Stimulated activated CD4-positive, alpha-beta T cell treated with anti-CD3 and anti-CD28 coated beads, Interleukin-12 subunit alpha, Interleukin-12 subunit beta, amount 100 ng/mL, for 48 hours (primary cell): Measurements from ENCODE around the gene GALNT18.

Experiments
- DNase-seq, 3 donors: peaks; one replicate each; pipeline ENCODE4 v3.0.0-alpha.2; 2020; ENCODE audit warnings: low read depth in 2 of 3, low spot score in 1 of 3

The GALNT18 gene

DNA sequence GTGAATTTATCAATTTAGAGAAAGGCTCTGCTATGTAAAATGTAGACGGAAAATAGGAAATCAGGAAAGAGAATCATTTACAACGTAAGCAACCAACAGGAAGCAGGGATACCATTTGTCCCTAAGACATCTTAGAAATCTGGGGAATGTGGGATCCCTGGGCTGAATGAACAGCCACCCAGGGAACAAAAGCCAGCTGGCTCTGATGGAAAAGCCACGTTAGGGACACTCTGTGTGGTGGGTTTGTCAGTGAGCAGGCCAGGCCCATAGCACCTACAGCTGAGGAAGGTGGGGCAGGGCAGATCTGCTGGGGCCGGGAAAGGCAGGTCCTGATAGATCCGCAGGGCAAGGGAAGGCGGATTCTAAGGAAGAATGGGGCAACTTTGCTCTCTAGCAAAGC is 181.7 kb downstream of the GALNT18 start:
- no peak for DNase-seq

DNA sequence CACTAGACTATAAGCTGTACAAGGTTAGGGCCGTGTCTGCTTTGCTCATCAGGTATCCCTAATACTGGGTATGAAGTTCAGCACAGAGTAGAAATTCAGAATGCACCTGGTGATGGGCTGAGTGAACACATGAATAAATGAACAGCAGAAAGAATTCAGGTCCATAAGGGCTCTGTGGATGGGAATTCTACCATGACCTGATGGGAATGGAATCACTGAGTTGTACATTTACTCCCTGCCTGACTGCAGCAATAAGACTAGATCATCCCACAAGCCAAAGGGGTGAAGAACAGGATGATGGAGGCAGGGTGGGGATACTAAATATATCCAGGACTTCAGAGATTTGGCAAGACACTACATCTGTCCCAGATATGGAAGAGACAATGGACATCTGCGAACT is 182.2 kb downstream of the GALNT18 start:
- no peak for DNase-seq

DNA sequence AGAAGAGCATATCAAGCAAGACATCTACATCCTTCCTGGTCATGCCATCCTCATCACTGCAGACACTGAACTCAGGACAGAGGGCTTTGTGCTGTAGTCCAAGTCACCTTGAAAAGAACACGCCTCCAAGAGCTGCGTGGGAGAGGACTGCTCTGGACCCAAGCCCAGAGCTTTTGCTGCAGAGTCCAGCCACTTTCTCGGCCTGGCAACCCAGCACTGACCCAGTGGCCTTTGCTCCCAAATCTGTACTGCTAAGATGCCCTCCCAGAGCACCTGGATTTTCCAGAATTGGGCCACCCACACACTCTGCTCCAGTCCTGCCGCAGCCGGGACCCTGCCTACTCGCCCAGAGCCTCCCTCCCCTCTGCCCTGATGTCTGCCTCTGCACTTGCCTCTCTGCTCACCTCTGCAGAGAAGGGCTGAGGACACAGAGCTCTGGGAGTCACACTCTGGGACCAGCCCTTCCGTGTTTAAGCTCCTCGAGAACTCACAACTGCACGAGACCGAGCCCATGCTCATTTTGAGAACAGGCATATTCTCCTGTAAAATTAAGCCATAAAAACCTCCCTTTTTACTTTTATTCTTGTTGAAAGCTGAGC is 185.0 kb downstream of the GALNT18 start:
- no peak for DNase-seq

DNA sequence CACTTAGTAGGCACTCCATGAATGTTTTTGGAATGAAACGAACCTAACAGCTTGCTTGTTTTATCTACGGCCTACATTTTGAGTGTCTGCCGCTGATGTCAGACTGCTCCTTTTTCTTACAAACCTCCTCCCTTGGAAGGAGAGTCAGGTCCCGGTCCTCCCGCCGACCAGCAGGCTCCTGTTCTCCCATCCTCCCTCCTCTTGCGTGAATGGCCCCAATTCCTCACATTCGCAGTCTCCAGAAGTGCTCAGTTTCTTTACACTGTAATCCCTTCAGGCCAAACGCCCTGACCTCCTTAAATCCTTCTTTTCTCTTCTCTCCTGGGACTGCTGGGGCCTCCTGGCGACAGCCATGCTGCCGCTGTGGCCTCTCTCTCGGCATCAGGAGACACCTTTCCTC is 186.2 kb downstream of the GALNT18 start:
- DNase-seq, result no peak

DNA sequence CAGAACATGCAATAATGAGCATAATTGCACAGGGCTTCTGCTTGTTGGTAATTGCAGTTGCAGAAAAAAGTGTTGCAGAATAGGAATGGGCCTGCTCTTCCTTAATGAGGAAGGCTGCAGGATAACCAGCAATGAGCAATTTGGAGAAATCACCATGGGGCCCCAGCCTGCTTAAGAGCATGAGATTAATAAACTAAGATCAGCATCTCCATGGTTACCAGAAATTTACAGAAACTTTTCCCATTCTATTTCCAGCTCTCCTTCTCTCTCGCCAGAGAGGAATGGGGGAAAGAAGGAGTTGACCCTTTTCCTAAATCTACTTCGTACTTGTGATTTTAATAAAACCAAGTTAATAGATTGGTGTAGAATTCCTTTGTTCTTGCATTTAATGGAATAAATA is 187.8 kb downstream of the GALNT18 start:
- DNase-seq, result no peak

DNA sequence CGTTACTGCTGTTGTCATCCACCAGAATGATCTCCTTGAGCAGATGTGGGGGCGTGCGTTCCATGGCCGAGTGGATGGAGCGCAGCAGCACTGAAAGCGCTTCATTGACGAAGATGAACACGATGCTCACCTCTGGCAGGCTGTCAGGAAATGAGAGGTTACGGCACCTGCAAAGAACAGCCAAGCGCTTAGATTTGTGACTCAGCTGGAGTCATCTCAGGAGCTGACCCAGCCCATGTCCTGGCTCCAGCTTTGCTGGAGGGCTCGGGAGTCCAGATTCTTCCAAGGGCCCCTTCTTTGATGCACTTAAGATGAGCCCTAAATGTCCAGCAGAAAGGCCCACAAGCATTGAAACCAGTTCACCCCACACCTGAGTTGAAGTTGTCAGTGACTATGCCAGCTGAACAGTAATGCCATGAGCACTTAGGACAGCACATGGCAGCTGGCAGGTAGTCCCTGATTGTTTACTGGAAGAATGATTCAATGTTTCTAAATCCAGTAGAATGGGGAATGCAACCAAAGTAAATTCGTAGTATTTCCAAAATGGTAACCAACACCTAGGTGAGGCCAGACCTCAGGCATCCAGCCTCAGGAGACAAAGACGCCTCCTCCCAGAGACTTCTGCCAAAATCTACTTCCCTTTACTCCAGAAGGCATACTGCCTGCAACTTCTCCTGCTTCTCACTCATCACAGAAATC is 189.0 kb downstream of the GALNT18 start:
- no peak for DNase-seq

DNA sequence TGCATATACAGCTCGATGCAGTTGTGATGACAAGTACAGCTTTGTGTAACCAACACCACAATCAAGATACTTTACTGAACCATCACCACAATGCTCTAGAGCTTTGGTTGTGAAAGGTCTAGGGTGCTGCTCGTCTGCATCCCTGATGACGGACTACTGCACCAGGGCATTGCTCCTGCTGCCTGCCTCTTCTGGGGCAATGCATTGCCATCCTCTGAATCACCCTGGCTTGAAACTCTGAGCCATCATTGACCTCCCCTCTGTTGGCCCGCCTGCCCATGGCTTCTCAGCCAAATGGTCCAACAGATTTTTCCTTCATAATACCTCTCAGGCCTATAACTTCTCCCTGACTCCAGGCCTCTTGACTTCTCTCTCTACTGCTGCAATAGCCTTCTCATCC is 191.4 kb downstream of the GALNT18 start:
- DNase-seq, result no peak

DNA sequence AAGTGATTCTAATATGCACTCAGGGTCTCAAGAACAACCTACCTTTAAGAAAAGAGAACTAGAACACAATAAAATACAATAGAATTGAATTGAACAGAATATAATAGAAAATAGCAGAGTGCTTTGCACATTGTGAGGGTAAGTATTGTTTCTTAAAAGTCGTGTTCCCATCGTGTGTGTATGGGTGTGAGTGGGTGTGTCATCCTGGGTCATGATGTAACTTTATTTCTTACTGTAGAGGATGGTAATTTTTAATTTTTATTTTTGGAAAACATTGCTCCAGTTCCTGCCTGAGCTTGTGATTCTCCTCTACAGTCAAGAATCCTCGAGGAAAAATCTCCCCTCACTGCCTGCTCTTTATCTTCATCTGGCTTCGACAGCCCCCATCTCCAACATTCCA is 193.1 kb downstream of the GALNT18 start:
- no peak for DNase-seq

DNA sequence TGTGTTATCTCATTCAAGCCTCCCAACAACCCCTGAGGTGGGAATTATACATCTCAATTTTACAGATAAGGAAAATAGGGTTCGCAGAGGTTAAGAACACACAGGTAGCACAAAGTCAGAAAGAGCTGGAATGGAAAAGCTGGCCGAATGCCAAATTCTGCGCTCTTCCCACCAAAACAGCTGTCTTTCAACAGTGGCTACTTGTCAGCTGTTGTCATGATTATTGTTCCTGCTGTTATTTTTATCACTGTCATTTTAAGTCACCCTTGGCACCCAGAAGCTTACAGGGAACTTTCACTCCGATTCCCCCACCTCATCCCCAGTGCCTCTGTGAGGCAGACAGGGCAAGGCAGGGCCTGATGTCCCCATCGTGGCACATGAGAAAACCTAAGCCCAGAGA is 194.3 kb downstream of the GALNT18 start:
- DNase-seq, result no peak

DNA sequence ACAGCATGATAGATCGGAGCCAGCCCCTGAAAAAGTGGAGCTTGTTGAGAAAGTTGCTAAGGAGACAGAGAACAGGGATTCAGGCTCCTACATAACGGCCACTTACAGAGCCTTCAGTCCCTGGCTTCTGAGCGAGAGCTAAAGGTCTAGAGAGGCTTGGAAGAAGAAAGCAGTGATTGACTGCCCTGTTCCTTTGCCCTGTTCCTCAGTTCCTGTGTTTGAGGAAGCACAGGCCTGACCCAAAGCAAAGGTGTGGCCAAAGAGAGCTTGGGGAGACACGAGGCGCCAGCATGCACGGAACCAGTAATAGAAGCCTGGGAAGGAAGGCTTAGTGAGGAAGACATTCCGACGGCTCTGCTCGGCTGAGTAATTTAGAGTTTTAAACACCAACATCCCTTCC is 194.7 kb downstream of the GALNT18 start:
- no peak for DNase-seq

DNA sequence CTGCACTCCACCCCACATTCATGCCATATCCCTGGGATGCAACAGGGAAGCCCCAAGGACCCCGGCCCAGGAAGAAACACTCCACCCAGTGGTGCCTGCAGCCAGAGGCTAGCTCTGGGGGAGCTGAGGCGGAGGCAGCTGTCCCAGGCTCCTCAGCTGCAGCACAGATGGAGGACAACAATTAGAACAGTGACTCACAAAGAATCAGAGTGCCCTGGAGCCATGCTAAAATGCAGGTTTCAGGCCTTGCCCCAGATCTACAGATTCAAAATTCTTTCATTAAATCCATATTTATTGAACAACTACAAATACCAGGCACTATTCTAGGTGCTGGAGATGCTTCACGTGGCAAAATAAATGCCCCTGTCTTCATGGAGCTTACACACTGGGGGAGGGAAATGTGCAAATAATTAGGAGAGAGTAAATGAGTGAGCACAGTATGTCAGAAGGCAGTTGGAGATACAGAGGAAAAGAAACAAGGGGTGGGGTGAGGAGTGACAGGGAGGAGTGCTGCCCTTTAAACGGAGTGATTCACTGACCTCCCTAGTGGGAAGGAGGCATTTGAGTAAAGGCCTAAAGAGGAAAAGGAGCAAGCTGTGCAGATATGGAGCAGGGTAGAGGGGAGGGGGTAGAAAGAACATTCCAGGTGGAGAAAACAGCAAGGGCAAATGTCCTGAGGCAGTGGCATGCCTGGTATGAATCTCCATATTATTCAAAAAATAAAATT is 195.4 kb downstream of the GALNT18 start:
- DNase-seq, result no peak

DNA sequence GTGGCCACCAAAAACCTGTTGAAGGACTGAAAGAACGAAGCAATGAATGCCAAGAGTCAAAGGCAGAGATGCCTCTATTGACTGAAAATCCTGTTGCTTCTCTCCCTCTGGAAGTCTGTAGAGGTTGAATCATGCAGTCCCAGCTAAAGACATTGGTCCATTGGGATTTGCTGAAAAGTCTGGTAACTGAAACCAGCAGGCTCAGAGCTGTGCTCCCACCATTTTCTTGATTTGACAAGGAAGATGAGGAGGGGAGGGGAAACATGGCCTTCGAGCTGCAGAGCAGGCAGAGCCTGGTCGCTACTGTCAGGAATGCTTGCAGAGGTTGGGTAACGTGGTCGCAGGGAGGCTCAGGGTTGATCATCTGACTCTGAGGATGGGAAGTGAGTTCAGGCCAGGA is 196.0 kb downstream of the GALNT18 start:
- no peak for DNase-seq

DNA sequence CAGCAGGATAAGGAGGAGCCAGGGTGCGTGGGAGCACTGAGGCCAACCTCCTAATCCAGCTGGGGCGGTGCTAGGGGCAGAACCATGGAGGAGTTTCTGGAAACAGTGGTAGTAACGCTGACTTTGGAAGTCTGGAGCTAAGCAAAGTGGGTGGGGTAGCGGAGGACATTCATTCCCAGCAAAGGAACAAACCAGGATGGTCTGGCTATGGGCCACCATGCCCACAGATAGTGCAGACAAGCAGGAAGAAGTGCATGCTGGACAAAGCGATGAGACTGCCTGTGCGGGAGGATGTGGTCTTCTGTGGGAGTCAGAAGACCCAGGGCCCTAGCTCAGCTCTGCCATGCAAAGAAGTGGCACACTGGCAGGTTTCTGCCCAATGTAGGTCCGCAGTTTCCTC is 197.1 kb downstream of the GALNT18 start:
- DNase-seq, result no peak

DNA sequence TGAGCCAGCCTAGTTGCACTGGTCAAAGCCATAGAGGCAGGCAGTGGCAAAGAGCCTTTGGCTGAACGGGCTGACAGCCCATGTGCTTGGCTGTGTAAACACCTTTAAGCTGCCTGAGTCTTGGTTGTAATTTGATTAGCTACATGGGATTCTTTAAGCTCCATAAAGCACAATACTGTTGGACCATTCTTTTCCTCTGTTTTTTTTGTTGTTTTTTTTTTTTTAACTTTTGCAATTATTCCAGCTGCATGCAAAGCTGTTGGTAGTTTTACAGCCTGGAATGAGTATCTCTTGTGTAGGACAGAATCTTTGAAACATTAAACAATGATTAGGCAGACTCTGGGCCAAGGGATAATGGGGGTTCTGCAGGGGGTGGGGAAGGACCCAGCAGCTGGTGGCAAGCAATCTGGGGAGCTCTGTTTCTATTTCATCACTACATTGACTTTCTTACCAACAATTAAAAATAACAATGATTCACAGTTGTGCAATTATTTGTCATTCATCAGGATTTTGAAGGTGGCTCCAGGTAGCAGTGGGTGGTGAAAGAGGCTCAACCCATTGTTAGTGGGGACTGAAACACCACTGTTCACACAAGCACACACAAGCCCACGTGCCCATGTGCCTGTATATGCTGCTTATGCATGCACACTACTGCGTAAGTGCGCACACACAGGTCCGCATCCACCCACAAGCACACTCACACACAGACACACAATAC is 199.2 kb downstream of the GALNT18 start:
- DNase-seq, result no peak

DNA sequence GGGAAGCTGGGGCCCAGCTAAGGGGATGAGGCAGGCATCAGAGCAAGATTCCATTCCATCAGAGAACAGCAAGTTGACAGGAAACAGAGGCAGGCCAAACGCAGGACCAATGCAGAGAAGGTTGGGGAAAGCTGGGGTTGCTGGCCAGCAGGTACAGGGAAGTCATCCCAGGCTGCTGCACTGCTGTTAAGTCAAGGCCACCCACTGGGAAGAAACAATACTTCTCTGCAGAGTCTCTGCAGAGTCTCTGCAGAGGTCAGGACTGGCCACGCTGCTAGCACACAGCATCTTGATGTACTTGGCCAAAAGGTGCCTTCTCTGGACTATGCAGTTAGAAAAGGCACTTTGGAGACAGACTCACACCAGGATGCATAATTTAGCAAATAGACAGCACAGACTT is 200.3 kb downstream of the GALNT18 start:
- DNase-seq, result no peak

DNA sequence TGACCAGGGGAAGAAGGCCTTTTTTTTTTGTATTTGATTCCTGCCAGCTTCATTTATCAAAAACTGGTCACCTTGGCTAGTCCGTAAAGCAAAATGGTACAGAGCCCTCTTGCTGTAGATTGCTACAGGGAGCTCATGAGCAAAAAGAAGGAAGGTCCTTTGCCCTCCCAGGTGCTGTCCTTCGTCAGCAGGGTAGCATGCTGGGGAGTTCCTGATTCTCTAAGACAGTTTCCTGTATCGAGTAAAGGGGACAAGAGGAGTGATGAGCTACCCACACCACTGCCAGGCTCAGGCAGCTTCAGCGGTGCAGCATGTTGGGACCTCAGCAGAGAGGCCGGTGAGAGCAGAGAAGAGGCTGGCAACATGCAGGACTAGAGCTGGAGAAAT is 200.9 kb downstream of the GALNT18 start:
- no peak for DNase-seq

DNA sequence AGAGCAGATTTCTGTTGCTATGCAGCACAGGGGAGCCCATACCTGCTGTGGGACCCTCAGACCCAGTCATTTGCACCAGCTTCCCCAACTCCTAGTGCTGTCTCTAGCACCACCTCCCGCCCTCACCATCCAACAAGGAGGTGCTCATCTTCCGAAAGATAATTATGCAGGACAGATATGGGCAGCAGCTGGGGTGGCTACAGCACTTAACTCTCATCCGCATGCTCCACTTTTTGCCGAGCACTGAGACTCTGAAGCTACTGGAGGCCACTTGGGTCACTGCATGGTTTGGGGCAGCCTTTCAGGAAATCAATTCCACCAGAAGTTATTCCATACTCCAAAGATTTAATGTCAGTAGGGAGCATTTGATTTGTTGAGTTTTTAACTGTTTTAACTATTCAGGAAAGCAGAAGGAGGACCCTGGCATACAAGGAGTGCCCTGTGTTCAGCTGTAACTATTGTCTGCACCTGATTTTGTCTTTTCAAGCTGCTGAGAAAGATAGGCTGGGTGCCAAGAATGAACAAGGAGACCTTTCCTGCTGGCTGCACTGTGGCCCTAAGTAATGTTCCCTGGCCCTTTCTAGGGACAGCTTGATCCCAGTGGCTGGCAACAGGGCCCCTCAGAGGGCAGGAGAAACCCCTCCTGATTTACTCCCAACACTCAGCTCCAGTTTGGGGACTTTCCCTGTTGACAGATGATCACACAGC is 201.5 kb downstream of the GALNT18 start:
- DNase-seq, result no peak

DNA sequence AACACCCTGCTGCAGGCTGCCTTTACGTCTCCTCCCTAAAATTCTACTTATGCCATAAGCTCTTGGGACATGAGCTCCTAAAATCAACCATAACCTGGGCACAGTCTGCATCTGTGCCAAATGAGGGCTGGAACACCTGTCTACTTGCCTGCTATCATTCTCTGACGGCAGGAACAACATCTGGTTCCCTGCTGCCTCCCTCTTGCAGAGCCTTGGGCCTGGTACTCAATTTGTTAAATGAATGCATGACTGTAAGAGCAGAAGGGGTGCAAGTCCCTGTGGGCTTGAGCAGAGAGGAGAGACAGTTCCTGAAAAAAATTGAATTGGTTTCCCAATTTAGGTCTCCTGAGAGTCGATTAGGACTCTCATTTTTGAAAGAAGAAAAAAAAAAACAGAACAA is 202.1 kb downstream of the GALNT18 start:
- no peak for DNase-seq

DNA sequence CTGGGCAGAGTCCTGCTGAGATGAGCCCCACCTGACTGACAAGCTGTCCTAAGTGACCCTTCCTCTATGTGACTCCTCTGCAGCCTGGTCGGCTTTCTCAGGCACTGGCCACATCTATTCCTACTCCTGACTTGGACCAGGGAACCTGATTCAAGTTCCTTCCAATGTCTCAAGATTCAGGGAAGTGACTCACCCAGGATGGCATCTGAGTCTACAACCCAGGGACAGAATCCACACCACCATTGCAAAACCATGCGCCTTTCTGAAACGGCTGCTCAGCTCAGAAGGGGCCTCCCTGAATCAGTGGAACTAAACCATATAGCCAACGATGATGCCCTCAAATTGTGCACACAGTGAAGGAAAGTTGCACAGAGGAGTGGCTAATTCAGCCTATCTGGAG is 204.9 kb downstream of the GALNT18 start:
- no peak for DNase-seq

DNA sequence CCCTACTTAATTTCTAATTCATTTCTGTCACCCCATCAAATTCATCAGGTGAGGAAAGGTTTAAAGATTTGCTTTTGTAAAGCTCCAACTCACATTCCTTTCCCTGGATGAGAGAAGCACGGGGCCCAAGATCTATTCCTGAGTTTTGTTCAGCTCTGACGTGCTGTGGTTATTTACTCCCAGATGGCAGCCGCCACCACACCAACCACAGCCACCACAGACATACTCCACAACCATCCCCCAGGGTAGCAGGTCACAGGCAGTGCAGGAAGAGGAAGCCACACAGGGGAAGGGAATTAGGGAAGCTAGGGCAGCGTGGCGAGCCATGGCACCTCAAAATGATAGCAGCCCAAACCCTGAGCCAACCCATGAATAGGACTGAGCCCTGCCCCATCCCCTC is 205.3 kb downstream of the GALNT18 start:
- no peak for DNase-seq

DNA sequence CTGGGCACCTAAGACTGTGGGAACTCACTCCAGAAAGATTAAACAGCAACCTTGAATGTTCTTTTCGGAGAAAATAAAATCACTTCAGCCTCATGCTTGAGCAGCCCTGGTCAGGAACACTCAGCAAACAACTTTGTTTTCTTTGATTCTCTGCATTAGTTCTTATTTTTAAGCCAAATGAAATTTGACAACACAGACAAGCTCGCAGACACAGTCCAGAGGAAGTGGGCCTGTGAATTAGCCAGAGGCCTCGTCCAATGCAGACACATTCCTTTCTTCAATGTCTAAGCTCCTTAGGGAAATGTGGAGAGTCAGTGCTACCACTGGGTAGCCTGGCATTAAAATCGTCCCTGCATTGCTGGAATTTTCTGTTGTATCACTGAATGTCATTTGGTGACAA is 205.9 kb downstream of the GALNT18 start:
- no peak for DNase-seq
